Measurements from ENCODE around the gene IL1RL1.

IL1RL1 gene

DNA sequence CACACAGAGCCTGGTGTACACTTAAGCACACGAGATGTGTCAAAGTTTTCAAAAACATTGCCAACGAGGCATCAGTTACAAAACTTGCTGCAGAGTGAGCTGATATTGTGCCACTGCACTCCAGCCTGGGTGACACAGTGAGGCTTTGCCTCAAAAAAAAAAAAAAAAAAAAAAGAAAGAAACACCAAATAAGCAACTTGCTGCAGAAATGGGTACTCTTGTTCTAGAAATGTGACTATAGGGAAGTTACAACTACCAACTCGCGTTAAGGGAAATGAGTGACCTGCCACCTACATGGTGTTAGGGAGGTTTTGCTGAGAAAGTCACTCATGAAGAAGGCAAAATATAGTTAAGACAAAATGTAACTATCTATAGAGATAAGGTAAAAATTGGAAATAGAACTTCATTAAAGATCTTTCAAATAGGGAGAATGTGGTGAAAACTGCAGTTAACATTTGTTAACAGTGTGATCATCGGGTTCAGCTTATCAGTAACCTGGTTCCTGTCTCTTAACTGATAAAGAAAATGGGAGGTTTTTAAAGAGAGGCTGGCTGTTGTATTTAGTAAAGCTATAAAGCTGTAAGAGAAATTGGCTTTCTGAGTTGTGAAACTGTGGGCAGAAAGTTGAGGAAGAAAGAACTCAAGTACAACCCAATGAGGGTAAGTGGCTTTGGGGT lies at the start of gene IL1RL1:
Gene IL1RL1 (plus strand): TSS at position 600 of the 677 bp plus-strand sequence. CDS start 26,702 bp downstream, outside the sequence.
- no peak for DNase-seq (ENCODE audit: low spot score)

DNA sequence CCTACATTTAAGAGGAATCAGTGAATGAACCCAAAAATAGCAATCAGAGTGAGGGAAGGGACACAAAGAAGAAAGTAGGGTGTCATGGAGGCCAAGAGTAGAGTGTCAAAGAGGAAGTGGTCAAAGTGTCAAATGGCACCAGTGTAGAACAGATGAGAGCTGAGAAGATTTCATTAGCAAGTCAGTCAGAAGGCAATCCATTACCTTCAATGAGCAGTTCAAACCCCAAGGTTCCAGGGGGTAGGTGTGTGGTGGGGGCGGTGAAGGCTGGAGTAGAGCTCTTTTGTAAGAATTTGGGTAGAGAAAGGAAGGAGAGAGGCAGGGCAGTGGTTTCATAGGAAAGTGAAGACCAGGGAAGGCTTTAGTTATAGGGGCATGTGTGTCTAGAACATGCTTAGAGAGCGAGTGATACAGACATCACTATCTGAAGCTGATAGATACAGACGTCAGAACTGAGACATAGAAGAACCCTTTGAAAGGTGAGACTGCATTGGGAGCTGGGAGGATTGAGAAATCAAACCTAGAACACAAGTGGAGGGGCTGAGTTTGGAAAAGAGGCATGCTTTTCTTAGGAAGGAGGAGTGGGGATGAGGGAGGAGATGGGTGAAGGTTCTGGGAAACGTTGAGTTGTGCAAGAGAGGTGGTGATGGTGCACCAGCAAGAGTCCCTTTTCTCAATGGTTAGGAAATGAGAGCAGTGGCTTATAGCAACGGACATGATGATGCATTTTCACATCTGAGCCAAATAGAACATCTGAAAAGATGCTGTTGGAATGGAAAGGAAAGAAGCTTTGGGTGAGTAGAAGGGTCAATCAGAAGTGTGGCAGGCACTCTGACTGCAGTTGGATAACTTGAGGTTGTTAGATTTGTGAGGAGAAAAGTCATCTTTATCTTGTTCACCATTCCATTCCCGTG lies 48.9 kb upstream of the IL1RL1 start:
- DNase-seq (ENCODE audit: low spot score) = no peak

DNA sequence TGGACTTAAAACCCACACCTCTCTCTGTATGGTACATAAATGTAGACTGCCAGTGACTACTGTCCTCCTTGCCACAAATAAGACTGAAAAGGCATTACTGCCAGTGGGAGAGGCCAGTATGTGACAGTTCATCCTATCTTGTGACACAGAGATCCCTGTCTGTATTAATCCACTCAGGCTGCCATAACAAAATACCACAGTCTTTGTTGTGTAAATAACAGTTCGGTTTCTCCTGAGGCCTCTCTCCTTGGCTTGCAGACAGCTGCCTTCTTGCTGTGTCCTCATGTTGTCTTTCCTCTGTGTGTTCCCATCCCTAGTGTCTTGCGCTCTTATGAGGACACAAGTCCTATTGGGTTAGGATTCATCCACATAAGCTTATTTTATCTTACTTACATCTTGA lies 46.4 kb upstream of the IL1RL1 start:
- no peak for DNase-seq (ENCODE audit: low spot score)

DNA sequence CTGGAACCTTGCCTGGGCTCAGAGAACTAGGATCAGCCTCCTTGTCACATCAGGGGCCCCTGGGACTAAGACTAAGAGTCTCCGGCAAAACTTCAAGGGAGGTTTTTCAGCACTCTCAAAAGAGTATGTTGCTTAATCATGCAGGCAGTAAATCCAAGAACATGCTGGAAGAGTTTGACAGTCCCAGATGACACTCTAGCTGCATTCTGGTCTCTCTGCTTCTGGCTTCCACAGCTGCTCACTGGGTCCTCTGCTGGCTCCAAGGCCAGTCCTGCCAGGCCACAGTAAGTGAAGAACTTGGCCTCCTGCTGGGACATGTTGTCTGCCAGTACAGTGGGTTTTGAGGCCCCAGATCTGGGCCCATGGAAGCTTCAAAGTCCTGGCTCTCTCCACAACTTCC lies 45.2 kb upstream of the IL1RL1 start:
- no peak for DNase-seq (ENCODE audit: low spot score)

DNA sequence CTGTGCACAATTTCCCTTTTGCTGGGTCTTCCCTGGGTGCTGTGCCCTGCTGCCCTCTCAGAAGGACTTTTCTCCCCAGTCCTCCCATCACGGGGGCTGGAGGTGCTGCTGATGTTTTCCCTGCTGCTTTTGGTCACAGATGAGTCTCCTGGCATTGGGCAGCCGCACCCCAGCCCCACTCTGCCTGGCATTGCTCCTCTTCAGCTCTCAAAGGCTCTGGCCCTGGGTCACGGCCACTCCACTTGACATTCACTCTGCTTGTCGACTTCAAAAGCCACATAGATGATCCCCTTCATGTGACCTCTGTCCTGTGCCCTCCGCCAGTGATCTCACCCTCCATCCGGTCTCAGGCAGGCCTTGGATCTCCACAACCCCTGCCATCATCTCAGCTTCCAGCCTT lies 43.6 kb upstream of the IL1RL1 start:
- DNase-seq (ENCODE audit: low spot score) = no peak

DNA sequence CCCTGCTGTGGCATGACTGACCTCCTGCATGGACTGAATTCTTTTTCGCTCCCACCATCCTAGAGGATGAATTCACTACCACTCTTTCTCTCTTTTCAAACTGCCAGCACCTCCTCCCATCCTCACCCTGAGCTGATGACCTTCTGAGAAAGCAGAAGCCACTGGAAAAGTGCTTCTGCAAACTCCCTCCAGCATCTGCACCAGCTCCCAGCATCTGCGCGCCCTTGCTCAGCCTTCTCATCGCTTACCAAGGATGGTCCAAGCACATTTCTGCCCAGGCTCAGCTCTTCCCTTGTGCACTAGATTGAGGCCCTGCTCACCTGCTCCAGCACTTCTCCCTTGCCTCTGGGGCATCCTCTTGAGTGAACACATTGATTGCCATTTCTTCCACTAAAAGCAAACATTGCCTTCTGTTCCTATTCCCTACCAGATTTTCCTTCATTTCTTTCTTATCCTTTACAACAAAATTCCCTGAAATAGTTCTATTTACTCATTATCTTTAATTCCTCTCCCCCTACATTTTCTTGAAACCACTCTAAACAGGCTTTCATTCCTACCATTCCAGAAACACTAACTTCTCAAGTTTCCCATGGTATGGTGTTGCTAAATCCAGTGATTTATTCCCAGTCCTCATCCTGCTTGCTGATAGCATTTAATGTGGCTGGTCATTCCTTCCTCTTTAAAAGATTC lies 42.7 kb upstream of the IL1RL1 start:
- no peak for DNase-seq (ENCODE audit: low spot score)

DNA sequence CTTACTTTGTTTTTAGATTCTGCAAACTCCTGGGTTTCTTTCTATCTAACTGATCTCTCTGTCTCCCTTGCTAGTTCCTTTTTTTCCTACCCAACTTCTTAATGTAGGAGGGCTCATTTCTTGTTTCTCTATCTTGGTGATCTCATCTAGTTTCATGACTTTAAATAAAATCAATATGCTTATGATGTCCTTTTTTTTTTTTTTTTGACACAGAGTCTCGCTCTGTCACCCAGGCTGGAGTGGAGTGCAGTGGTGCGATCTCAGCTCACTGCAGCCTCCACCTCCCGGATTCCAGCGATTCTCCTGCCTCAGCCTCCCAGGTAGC lies 42.2 kb upstream of the IL1RL1 start:
- no peak for DNase-seq (ENCODE audit: low spot score)

DNA sequence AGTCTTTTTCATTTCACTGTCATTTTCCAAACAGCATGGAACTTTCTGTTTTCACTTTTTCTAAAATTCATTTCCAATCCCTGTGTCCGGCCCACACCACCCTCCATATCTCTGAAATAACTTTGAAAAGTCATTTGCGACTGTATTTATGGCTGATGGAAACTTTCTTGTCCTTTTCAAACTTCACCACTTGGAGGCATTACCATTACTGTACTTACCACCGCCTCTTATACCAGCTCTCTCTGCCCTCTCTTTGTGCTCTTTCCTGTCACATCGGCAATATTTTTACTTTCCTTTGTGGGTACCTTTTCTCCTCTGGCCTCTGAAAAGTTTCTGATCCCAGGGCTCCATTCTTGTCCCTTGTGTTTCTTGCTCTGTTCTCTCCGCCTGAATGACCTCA lies 39.5 kb upstream of the IL1RL1 start:
- DNase-seq (ENCODE audit: low spot score) = no peak

DNA sequence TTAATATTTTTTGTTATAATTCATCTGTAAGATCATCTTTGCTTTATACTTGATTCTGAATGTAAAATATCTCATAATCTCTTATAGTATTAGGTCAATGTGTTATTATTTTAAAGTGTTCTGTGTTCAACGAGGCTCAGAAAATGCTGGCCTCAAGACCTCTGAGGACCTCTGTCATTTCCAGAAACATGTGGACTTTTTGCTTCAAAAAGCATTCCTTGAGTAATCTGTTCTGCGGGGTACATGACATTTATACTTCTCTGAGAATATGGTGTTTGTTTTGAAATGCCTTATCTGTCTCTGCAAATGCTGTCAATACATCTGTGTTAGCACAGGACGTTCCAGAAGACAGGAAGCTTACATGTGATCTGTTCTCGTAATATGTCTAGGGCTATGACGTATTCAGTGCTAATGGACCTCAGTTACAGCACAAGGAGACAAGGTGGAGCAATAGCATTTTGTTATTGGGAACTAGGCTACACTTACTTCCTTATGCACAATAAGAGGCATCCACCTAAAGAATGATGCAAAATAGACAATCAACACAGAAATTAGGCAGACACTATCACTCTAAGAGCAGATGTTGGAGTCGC lies 37.6 kb upstream of the IL1RL1 start:
- no peak for DNase-seq (ENCODE audit: low spot score)

DNA sequence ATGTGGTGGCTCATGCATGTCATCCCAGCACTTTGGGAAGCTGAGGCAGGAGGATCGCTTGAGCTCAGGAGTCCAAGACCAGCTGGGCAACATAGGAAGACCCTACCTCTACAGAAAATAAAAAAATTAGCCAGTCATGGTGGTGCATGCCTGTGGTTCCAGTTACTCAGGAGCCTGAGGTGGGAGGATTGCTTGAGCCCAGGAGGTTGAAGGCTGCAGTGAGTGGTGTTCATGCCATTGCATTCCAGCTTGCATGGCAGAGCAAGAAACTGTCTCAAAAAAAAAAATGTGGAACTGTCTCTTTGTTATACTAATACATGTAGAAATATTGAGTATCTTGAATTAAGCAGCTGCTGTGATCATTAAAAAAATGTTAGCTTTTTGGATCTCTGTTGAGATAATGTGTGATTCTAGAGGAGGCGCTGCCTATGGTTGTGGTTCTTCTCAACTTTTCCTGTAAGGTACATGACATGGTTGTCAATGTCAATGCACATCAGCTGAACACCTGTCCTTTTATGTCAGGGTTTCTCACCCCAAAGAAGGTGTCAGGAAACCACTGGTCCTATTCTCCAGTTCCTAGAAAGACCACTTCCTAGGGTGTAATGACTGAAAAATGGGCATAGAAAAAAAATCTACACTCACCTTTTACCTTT lies 34.7 kb upstream of the IL1RL1 start:
- no peak for DNase-seq (ENCODE audit: low spot score)

DNA sequence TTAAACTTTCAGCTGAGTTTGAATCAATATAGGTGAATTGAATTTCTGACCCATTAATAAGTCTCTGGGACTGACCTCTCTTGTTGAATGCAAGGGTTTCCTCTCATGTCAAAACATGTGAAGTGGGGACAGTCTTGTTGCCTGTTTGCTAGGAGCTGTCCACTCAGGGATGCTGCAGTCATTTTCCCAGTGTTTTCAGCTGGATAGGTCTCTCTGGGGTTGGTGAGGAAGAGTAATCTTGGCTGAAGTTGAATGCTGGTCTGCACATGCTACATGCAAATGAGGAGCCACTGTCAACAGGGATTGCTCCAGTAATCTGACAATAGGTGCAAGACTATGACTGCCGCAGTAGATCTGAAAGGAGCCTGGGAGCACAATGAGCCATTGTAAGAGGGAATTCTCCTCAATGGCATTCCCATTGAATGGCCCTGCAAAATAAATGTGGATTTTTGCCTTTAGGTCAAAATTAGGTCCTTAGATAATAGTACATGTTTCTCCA lies 34.1 kb upstream of the IL1RL1 start:
- DNase-seq (ENCODE audit: low spot score) = no peak

DNA sequence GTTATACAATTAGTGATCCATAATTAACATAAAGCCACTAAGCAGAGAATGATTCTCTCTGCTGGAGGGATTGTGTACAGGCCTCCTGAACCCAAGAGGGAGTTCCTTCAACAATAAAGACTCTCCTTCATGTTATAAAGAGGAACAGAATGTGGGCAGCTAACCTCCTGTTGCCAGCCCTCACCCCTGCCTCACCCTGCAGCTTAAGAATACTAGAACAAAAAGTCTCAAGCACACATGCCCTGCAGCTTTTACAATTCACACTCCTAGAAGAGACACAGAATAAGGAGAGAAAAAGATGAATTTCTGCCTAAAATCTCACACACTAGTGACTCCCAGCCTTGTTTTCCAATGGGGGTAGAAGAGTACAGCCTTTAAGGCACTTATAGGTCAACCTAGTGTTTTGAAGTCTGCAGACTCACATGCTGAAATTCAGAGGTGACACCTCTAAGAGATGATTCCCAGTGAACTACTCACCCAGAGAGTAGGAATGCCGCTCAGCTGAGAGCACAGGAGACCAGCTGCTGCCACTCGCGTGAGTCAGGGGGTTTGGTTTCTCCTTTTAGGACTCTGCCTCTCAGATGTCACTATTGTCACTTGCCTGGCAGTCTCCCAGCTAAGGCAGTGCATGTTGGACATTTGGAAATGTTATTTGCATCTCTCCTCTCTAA lies 32.5 kb upstream of the IL1RL1 start:
- DNase-seq (ENCODE audit: low spot score) = no peak

DNA sequence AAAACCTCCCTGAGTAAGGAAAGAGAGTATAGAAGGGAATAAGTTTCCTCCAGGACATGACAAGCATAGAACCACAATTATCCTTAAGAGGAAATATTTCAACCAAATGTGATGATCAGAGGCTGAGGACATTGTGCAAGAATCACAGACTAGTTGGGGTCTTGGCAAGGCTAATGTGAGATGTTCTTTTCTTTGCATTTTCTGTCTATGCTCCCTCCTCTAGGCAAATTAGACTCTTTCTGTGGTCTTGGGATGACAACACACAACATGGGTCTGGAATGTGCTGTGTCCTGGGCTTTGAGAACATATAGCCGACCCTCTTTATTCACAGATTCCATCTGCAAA lies 32.0 kb upstream of the IL1RL1 start:
- no peak for DNase-seq (ENCODE audit: low spot score)

DNA sequence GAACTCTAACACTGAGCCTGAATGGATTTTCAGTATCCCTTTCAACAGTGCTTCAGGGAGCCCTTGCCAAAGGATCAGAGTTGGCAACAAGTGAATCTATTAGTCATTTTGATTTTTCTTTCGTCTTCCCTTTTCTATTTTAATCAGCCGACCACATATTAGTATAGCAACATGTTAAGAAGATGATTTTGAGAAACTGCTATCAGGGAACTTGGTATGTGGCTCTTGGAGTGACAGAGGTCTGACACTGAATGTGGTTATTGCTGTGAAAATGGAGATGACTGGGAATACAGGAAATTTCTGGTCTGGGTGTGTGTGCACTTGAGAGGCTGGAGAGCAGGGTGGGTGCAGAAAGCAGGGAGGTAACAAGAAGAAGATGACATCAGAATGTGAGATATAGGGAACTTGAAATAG lies 28.7 kb upstream of the IL1RL1 start:
- no peak for DNase-seq (ENCODE audit: low spot score)

DNA sequence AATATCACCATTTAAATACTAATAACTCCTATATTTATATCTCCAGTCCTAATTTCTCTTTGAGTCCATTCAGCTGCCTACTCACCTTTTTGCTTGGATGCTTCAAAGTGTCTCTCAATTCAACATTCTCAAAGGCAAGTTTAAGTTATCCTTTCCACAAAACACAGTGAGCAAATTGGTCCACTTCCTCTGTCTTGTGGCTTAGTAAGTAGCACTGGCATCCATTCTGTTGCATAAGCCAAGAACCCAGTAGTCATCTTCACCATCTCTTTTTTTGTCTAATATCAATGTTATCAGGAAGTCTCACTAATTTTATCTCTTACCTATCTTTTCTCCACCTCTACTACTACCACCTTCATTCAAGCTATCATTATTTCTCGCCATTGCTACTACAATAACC lies 27.4 kb upstream of the IL1RL1 start:
- DNase-seq (ENCODE audit: low spot score) = no peak

DNA sequence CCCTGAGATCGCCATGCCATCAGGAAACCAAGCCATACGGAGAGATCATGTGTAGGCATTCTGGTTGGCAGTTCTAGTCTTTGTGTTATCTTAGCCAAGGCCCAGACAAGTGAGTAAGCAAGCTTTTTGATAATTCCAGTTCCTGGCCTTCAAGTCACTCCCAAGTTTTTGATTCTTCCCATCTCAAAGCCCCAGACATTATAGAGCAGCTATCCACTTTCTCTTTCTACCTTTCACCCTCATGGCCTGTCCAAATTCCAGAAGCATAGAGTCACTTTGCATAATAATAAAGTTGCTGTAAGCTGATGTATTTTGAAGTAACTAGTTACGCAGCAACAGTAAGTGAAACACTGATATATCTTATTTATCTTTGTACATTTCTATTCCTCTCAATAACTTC lies 26.8 kb upstream of the IL1RL1 start:
- DNase-seq (ENCODE audit: low spot score) = no peak

DNA sequence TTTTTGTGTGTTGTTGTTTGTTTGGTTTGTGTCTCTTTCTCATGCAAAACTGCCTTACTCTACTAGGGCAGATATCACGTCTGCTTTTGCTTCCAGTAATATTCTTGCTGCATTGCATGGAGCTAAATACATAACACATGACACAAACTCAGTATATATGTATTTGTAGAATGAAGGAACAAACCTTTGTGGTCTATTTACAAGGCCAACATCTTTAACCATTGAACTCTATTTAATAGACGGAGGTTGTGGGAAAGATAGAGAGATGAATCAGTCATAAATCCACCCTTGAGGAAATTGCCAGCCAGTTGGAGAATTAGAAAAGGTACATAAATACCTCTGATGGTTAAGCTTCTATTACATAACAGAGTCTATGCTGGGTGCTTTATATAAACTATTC lies 26.0 kb upstream of the IL1RL1 start:
- no peak for DNase-seq (ENCODE audit: low spot score)

DNA sequence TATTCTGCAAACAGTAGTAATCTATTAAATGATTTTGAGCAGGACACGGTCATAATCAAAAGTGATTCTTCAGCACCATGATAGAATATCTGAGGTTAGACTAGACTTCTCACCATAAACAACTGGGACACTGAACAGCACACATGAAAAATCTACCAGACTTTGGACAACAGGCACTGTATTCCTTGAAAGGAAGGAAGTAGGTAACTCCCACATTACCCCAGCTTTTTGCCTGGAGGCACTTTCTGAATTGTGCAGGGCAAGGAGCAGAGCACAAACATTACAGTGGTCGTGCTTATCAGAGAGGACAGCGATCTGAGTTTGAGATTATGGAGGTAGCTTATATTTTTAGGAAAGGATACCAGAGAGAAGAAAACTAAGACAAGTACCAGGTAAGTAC lies 25.3 kb upstream of the IL1RL1 start:
- DNase-seq (ENCODE audit: low spot score) = no peak

DNA sequence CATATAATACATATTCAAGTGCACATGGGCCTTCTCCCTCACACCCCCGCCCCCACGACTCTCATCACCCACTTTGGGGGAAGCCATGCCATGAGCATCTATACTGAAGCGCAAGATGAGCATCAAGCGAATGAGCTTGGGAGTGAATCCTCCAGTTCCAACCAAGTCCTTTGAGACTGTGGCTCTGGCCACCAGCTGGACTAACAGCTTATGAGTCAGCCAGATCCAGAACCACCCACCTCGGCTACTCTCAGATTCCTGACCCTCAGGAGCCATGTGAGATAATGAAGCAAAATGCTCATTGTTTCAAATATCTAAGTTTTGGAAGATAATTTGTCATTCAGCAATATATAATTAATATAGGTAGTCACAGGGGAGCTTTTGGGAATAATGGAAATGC lies 22.2 kb upstream of the IL1RL1 start:
- no peak for DNase-seq (ENCODE audit: low spot score)

DNA sequence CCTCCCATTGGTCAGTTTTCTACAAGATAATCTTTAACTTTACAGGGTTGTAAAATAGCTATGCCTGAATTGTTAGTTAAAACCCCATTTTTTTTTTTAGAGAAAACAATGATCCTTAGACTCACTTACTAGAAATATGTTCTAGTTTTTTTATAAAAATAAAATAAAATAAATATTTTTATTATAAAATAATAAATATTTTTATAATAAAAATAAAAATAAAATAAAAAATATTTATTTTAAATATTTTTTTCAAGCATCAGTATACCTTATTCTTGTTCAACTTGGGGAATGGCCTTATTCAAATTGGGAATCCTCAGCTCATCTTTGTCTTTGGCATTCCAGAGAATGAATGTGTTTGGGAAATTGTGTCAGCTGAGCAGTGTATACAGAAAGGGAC lies 20.8 kb upstream of the IL1RL1 start:
- no peak for DNase-seq (ENCODE audit: low spot score)

DNA sequence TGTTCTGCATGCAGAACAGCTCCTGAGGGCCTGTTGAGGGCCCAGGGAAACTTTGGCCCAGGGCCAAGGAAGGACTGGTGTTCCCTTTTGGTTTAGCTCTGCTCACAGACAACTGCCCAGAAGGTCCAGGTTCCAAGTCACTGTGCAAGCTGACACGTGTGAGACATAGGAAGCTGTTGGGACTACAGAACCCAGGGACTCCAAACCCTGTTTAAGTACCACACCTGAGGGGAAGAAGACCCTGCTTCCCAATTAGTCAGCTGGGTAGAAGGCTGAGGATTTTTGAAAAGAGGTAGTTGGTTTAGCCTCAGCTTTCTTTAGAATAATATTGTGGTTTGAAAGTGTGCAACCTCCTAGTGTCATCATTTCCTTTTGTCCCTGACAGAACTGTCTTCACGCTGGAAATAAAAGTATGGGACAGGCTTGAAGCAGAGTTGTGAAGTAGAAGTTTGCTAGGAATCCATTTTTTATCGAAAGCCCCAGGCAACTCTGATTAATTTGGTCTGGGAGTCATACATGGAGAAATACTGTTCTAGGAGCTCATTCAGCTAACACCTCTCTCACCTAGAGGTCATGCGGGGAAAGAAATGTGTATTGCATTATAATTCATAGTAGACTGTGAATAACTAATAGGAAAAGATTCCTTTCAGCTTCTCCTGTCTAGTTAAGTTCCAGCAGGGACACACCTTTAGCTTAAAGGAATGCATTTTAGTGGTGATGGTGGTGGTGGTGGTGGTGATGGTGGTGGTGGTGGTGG lies 19.9 kb upstream of the IL1RL1 start:
- no peak for DNase-seq (ENCODE audit: low spot score)
